Trophoblast cell (in vitro differentiated cells and primary cell): Measurements from ENCODE around the gene CACNA1C.

Experiments used
- DNase-seq, 2 donors: peaks; one replicate each; pipeline ENCODE4 v3.0.0-alpha.2; 2016
- H2AFZ ChIP-seq: 2 replicates; pipeline ENCODE4 v1.6.1; 2013; ENCODE audit warnings: low read length, moderate library complexity, mild to moderate bottlenecking; ENCODE audit not compliant: insufficient read depth, poor library complexity
- H2AK5ac ChIP-seq: 2 replicates; pipeline ENCODE4 v1.6.1; 2013; ENCODE audit warnings: mild to moderate bottlenecking, low read length
- H2BK120ac ChIP-seq: 2 replicates; pipeline ENCODE4 v1.6.1; 2013; ENCODE audit warnings: low read length, mild to moderate bottlenecking, moderate library complexity; ENCODE audit not compliant: insufficient read depth, poor library complexity
- H2BK12ac ChIP-seq: 2 replicates; pipeline ENCODE4 v1.6.1; 2013; ENCODE audit warnings: mild to moderate bottlenecking, low read length, moderate library complexity
- H2BK5ac ChIP-seq: 2 replicates; pipeline ENCODE4 v1.6.1; 2013; ENCODE audit warnings: low read length, low read depth, moderate library complexity, mild to moderate bottlenecking; ENCODE audit not compliant: poor library complexity
- H3K14ac ChIP-seq: 2 replicates; pipeline ENCODE4 v1.6.1; 2013; ENCODE audit warnings: mild to moderate bottlenecking, low read length
- H3K18ac ChIP-seq: 2 replicates; pipeline ENCODE4 v1.6.1; 2013; ENCODE audit warnings: mild to moderate bottlenecking, low read length
- H3K23ac ChIP-seq: 2 replicates; pipeline ENCODE4 v1.6.1; 2013; ENCODE audit warnings: low read length
- H3K27ac ChIP-seq: 2 replicates; pipeline ENCODE4 v1.5.1; 2013; ENCODE audit warnings: low read depth, mild to moderate bottlenecking, inconsistent platforms, low read length, moderate library complexity
- H3K27me3 ChIP-seq: 2 replicates; pipeline ENCODE4 v1.6.1; 2013; ENCODE audit warnings: inconsistent platforms, mild to moderate bottlenecking, low read length, moderate library complexity; ENCODE audit not compliant: insufficient read depth
- H3K36me3 ChIP-seq, 2 experiments: 1 replicate in 1 of 2; 2 replicates in 1 of 2; pipeline ENCODE4 v1.6.1; 2013; ENCODE audit warnings: low read length in 2 of 2, mild to moderate bottlenecking in 2 of 2, moderate library complexity in 1 of 2; ENCODE audit not compliant: insufficient read depth in 2 of 2, control insufficient read depth in 1 of 2
- H3K4ac ChIP-seq: 2 replicates; pipeline ENCODE4 v1.6.1; 2013; ENCODE audit warnings: low read depth, mild to moderate bottlenecking, low read length, moderate library complexity
- H3K4me1 ChIP-seq, 2 experiments: 1 replicate in 1 of 2; 2 replicates in 1 of 2; pipeline ENCODE4 v1.6.1; 2013; ENCODE audit warnings: low read length in 2 of 2, mild to moderate bottlenecking in 2 of 2, moderate library complexity in 1 of 2; ENCODE audit not compliant: insufficient read depth in 2 of 2, control insufficient read depth in 1 of 2
- H3K4me2 ChIP-seq: 2 replicates; pipeline ENCODE4 v1.6.1; 2013; ENCODE audit warnings: inconsistent platforms, mild to moderate bottlenecking, low read length, moderate library complexity
- H3K4me3 ChIP-seq: 2 replicates; pipeline ENCODE4 v1.5.1; 2013; ENCODE audit warnings: mild to moderate bottlenecking, low read depth, low read length, inconsistent platforms
- H3K79me1 ChIP-seq: one replicate; pipeline ENCODE4 v1.6.1; 2013; ENCODE audit warnings: low read length
- H3K79me2 ChIP-seq: 2 replicates; pipeline ENCODE4 v1.6.1; 2013; ENCODE audit warnings: low read length, mild to moderate bottlenecking; ENCODE audit not compliant: control insufficient read depth, insufficient read depth, poor library complexity
- H3K9ac ChIP-seq: 2 replicates; pipeline ENCODE4 v1.6.1; 2013; ENCODE audit warnings: mild to moderate bottlenecking, low read length
- H3K9me3 ChIP-seq: 2 replicates; pipeline ENCODE4 v1.6.1; 2013; ENCODE audit warnings: low read depth, mild to moderate bottlenecking, control low read depth, inconsistent platforms, low read length; ENCODE audit not compliant: insufficient read depth
- H4K12ac ChIP-seq: 2 replicates; pipeline ENCODE4 v1.6.1; 2013; ENCODE audit warnings: low read depth, mild to moderate bottlenecking, low read length, moderate library complexity
- H4K8ac ChIP-seq: 2 replicates; pipeline ENCODE4 v1.6.1; 2013; ENCODE audit warnings: low read depth, mild to moderate bottlenecking, low read length, moderate library complexity
- H4K91ac ChIP-seq: one replicate; pipeline ENCODE4 v1.6.1; 2013; ENCODE audit warnings: low read depth, mild to moderate bottlenecking, low read length, moderate library complexity
- WGBS: extraction: QIAGEN DNeasy Blood & Tissue Kit; methylation state at CpG from one replicate; pipeline ENCODE4 v1.1.7; 2013; ENCODE audit warnings: missing lambda C conversion rate; ENCODE audit not compliant: insufficient read length, insufficient coverage; ENCODE audit errors: extremely low coverage; 5-methylcytosine and 5-hydroxymethylcytosine counted together

The CACNA1C gene

GRCh38 chr12:2636741-2637340 lies 584.1 kb downstream of the CACNA1C start:
- Histone ChIP-seq H2BK120ac (peak overlapping the region; percentile 24), H3K9me3 (peaks cover 7% of the 10 kb centered on the region), H2AK5ac (peak overlapping the region; percentile 27), H4K91ac (peak overlapping the region; percentile 53), H2AFZ (no peak overlapping the region), H3K27me3 (no peaks in the 10 kb centered on the region), H3K36me3 (peaks cover 0 to 6% of the 10 kb centered on the region in 2 experiments), H3K4ac (no peak overlapping the region), H3K79me2 (peaks cover 1% of the 10 kb centered on the region), H4K8ac (peak overlapping the region; percentile 37), H3K18ac (peak overlapping the region; percentile 17), H3K4me1 (peaks cover 31 to 37% of the 10 kb centered on the region in 2 experiments), H3K79me1 (peaks cover 14% of the 10 kb centered on the region), H3K4me2 (no peak overlapping the region), H2BK12ac (peak overlapping the region; percentile 18), H2BK5ac (peak overlapping the region; percentile 60), H3K4me3 (no peak overlapping the region), H3K27ac (peak overlapping the region; percentile 28), H3K23ac (no peak overlapping the region), H3K14ac (peak overlapping the region; percentile 24), H3K9ac (no peak overlapping the region), H4K12ac (no peak overlapping the region)
- no CpG with 5 or more reads among the region's 7 CpGs for WGBS
- DNase-seq: no peak

DNA sequence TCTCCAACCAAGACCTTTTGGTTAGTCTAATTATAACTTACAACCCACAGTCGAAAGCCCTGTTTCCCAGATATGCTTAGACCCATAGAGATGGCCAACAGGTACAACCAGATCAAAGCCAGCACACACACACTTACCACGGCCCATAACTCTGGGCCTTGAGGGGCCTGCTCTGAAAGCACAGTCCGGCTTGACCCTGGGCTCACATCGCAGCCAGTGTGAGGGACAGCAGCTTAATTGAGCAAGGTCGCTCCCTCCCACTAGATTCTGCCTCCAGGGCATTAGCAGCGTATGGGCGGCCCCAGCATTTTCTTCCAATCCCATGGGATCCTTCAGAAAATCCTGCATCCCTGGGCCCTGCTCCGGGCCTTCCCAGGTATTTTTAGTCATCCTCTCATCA lies 584.6 kb downstream of the CACNA1C start:
- Histone ChIP-seq H3K27ac (no peak overlapping the region), H3K18ac (no peak overlapping the region), H3K4me3 (no peak overlapping the region), H2BK120ac (no peak overlapping the region), H2AK5ac (no peak overlapping the region), H2AFZ (no peak overlapping the region), H3K4me2 (no peak overlapping the region), H3K36me3 (peaks cover 0 to 6% of the 10 kb centered on the region in 2 experiments), H3K4me1 (peaks cover 30 to 36% of the 10 kb centered on the region in 2 experiments), H3K79me2 (peaks cover 1% of the 10 kb centered on the region), H3K23ac (no peak overlapping the region), H3K14ac (no peak overlapping the region), H4K91ac (peak overlapping the region; percentile 4), H2BK5ac (no peak overlapping the region), H4K8ac (no peak overlapping the region), H3K9ac (no peak overlapping the region), H3K27me3 (no peaks in the 10 kb centered on the region), H4K12ac (no peak overlapping the region), H3K4ac (no peak overlapping the region), H3K79me1 (peaks cover 9% of the 10 kb centered on the region), H3K9me3 (peaks cover 7% of the 10 kb centered on the region), H2BK12ac (no peak overlapping the region)
- no CpG with 5 or more reads among the region's 8 CpGs for WGBS
- DNase-seq: no peak

DNA sequence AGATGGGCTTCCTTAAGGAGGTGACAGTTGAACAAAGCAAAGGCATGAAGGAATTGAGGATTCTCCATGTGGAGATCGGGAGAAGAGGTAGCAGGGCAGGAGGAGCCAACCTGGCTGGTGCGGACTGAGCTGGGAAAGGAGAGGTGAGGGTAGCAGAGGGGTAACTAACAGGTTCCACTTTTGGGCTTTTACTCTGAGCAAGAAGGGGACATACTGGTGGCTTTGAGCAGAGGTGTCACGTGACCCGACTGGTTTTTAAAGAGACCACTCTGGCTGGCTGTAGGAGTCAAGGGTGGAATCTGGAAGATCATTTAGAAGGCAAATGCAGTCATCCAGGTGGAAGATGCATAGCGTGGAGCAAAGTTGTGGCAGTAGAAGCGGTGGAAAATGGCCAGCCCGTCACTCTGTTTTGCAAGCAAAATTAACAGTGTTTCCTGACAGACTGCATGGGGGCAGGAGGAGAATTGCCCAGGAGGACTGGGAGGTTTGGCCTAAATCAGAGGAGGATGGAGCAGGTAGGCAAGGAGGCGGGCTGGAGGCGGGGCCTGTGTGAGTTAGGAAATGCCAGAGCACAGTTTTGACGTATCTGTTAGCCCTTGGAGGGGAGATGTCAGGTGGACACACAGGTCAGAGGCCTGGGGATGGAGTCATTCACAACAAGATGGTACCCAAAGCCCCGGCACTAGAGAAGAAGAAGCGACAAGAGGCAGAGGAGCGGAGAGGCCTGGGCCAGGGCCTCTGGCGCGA lies 585.7 kb downstream of the CACNA1C start:
- no CpG with 5 or more reads among the region's 15 CpGs for WGBS

GRCh38 chr12:2639020-2639298 lies 586.2 kb downstream of the CACNA1C start:
- no peak for DNase-seq
- Histone ChIP-seq H2BK12ac (no peak overlapping the region), H4K12ac (no peak overlapping the region), H4K91ac (no peak overlapping the region), H2AFZ (no peak overlapping the region), H3K9ac (no peak overlapping the region), H3K36me3 (peaks cover 0 to 3% of the 10 kb centered on the region in 2 experiments), H4K8ac (no peak overlapping the region), H3K4me2 (no peak overlapping the region), H2BK120ac (no peak overlapping the region), H2AK5ac (no peak overlapping the region), H3K79me2 (peaks cover 1% of the 10 kb centered on the region), H3K14ac (no peak overlapping the region), H3K4me3 (no peak overlapping the region), H3K4ac (no peak overlapping the region), H3K27me3 (no peaks in the 10 kb centered on the region), H3K79me1 (peaks cover 9% of the 10 kb centered on the region), H2BK5ac (no peak overlapping the region), H3K23ac (no peak overlapping the region), H3K18ac (no peak overlapping the region), H3K4me1 (peaks cover 30 to 36% of the 10 kb centered on the region in 2 experiments), H3K9me3 (peaks cover 4% of the 10 kb centered on the region), H3K27ac (no peak overlapping the region)
- WGBS: no CpG with 5 or more reads among the region's 10 CpGs

More for the DNA sequence above, 585.7 kb downstream of the CACNA1C start:
- H3K23ac ChIP-seq: no peak overlapping the region
- H3K36me3 ChIP-seq: peaks cover 0 to 3% of the 10 kb centered on the region in 2 experiments
- H2BK5ac ChIP-seq: no peak overlapping the region
- no peak overlapping the region for H3K9ac ChIP-seq
- H2AFZ ChIP-seq: no peak overlapping the region
- no peak overlapping the region for H4K91ac ChIP-seq
- H3K4ac ChIP-seq: no peak overlapping the region
- H3K79me2 ChIP-seq: peaks cover 1% of the 10 kb centered on the region
- H2AK5ac ChIP-seq: no peak overlapping the region
- H3K14ac ChIP-seq: no peak overlapping the region
- H3K4me1 ChIP-seq: peaks cover 30 to 36% of the 10 kb centered on the region in 2 experiments
- H3K27me3 ChIP-seq: no peaks in the 10 kb centered on the region
- no peak overlapping the region for H4K8ac ChIP-seq
- H2BK12ac ChIP-seq: no peak overlapping the region
- H2BK120ac ChIP-seq: no peak overlapping the region
- peaks cover 4% of the 10 kb centered on the region for H3K9me3 ChIP-seq
- peaks cover 9% of the 10 kb centered on the region for H3K79me1 ChIP-seq
- no peak overlapping the region for H3K18ac ChIP-seq
- H4K12ac ChIP-seq: no peak overlapping the region
- H3K4me3 ChIP-seq: no peak overlapping the region
- no peak overlapping the region for H3K27ac ChIP-seq
- H3K4me2 ChIP-seq: no peak overlapping the region
- DNase-seq: no peak
